H9 (cell line): ENCODE data around the gene MAN1A1. TPM values are rescaled to one million over a fixed set of nuclear protein-coding genes. Genes with fewer than 3 reads are reported as not detected.
A peak's percentile ranks its signal among the peaks of the same experiment; 100 is the strongest.

Experiments used
- DNase-seq: peaks from one replicate; pipeline ENCODE4 v3.0.0-alpha.2; 2017
- H2AFZ ChIP-seq: one replicate; pipeline ENCODE4 v1.6.1; 2013; ENCODE audit warnings: mild to moderate bottlenecking, low read length, control low read depth, moderate library complexity
- H2AK5ac ChIP-seq: 2 replicates; pipeline ENCODE4 v1.6.1; 2013; ENCODE audit warnings: low read length, control low read depth, mixed read lengths; ENCODE audit not compliant: insufficient read length
- H2BK120ac ChIP-seq: one replicate; pipeline ENCODE4 v1.6.1; 2013; ENCODE audit warnings: low read depth, mild to moderate bottlenecking, low read length, control low read depth, inconsistent platforms; ENCODE audit not compliant: poor library complexity, severe bottlenecking
- H2BK12ac ChIP-seq: 2 replicates; pipeline ENCODE4 v1.6.1; 2013; ENCODE audit warnings: low read length, control low read depth, mixed read lengths, low read depth; ENCODE audit not compliant: insufficient read length
- H2BK15ac ChIP-seq: 2 replicates; pipeline ENCODE4 v1.6.1; 2013; ENCODE audit warnings: low read depth, low read length, control low read depth
- H2BK20ac ChIP-seq: one replicate; pipeline ENCODE4 v1.6.1; 2013; ENCODE audit warnings: low read depth, mild to moderate bottlenecking, low read length, control low read depth, inconsistent platforms; ENCODE audit not compliant: poor library complexity, severe bottlenecking
- H2BK5ac ChIP-seq: 2 replicates; pipeline ENCODE4 v1.6.1; 2013; ENCODE audit warnings: low read length, control low read depth, mixed read lengths; ENCODE audit not compliant: insufficient read length
- H3K14ac ChIP-seq: 2 replicates; pipeline ENCODE4 v1.6.1; 2013; ENCODE audit warnings: low read length, control low read depth; ENCODE audit not compliant: insufficient read depth
- H3K18ac ChIP-seq: 2 replicates; pipeline ENCODE4 v1.6.1; 2013; ENCODE audit warnings: low read depth, mild to moderate bottlenecking, mixed read lengths, low read length, control low read depth; ENCODE audit not compliant: insufficient read length
- H3K23ac ChIP-seq: 2 replicates; pipeline ENCODE4 v1.6.1; 2013; ENCODE audit warnings: low read length, control low read depth, mixed read lengths, low read depth; ENCODE audit not compliant: insufficient read length
- H3K23me2 ChIP-seq: 2 replicates; pipeline ENCODE4 v1.6.1; 2013; ENCODE audit warnings: low read depth, mild to moderate bottlenecking, mixed read lengths, low read length, control low read depth; ENCODE audit not compliant: insufficient read length, poor library complexity, severe bottlenecking
- H3K27ac ChIP-seq: 2 replicates; pipeline ENCODE4 v1.5.1; 2013; ENCODE audit warnings: low read length, control low read depth, mixed read lengths, low read depth; ENCODE audit not compliant: insufficient read length
- H3K27me3 ChIP-seq: 2 replicates; pipeline ENCODE4 v1.6.1; 2013; ENCODE audit warnings: low read length, control low read depth, inconsistent platforms; ENCODE audit not compliant: insufficient read depth
- H3K4ac ChIP-seq: 2 replicates; pipeline ENCODE4 v1.6.1; 2013; ENCODE audit warnings: low read depth, mild to moderate bottlenecking, control low read depth, inconsistent platforms, low read length, moderate library complexity
- H3K4me1 ChIP-seq: 2 replicates; pipeline ENCODE4 v1.6.1; 2013; ENCODE audit warnings: low read length, control low read depth, inconsistent platforms; ENCODE audit not compliant: insufficient read depth
- H3K4me2 ChIP-seq: 2 replicates; pipeline ENCODE4 v1.6.1; 2013; ENCODE audit warnings: low read length, control low read depth, mixed read lengths; ENCODE audit not compliant: insufficient read length, insufficient read depth
- H3K56ac ChIP-seq: 2 replicates; pipeline ENCODE4 v1.6.1; 2013; ENCODE audit warnings: low read depth, mild to moderate bottlenecking, mixed read lengths, low read length, control low read depth; ENCODE audit not compliant: insufficient read length
- H3K79me1 ChIP-seq: 2 replicates; pipeline ENCODE4 v1.6.1; 2013; ENCODE audit warnings: low read depth, mild to moderate bottlenecking, moderate library complexity, low read length, control low read depth, inconsistent platforms; ENCODE audit not compliant: insufficient read depth, poor library complexity, severe bottlenecking
- H3K79me2 ChIP-seq: 2 replicates; pipeline ENCODE4 v1.6.1; 2013; ENCODE audit warnings: low read length, control low read depth, inconsistent platforms; ENCODE audit not compliant: insufficient read depth
- H3K9ac ChIP-seq: 2 replicates; pipeline ENCODE4 v1.6.1; 2013; ENCODE audit warnings: low read length, control low read depth, mixed read lengths; ENCODE audit not compliant: insufficient read length; ENCODE audit errors: extremely low read depth
- H3K9me3 ChIP-seq: one replicate; pipeline ENCODE4 v1.6.1; 2013; ENCODE audit warnings: low read depth, low read length, inconsistent platforms; ENCODE audit not compliant: control insufficient read depth
- H3T11ph ChIP-seq: one replicate; pipeline ENCODE4 v1.6.1; 2013; ENCODE audit warnings: mild to moderate bottlenecking, low read length, control low read depth, inconsistent platforms
- H4K20me1 ChIP-seq: one replicate; pipeline ENCODE4 v1.6.1; 2013; ENCODE audit not compliant: control insufficient read depth, insufficient read length, insufficient read depth
- H4K5ac ChIP-seq: 2 replicates; pipeline ENCODE4 v1.6.1; 2013; ENCODE audit warnings: low read depth, mild to moderate bottlenecking, mixed read lengths, low read length, control low read depth; ENCODE audit not compliant: insufficient read length
- H4K8ac ChIP-seq: replicated peaks from 2 replicates; pipeline ENCODE4 v1.6.1; 2013; ENCODE audit warnings: low read length, control low read depth, mixed read lengths, low read depth; ENCODE audit not compliant: insufficient read length
- H4K91ac ChIP-seq: 2 replicates; pipeline ENCODE4 v1.6.1; 2013; ENCODE audit warnings: low read depth, mild to moderate bottlenecking, moderate library complexity, mixed read lengths, low read length, control low read depth; ENCODE audit not compliant: insufficient read length
- H3K27ac Mint-ChIP-seq, 3 experiments: 2 replicates in 2 of 3; 3 replicates in 1 of 3; pipeline ENCODE4 v1.8.0; 2020 to 2021; ENCODE audit warnings: mixed read lengths in 3 of 3, mild to moderate bottlenecking in 1 of 3, moderate library complexity in 1 of 3
- H3K27me3 Mint-ChIP-seq: 2 replicates; pipeline ENCODE4 v1.8.0; 2021; ENCODE audit warnings: low read depth, mild to moderate bottlenecking, moderate library complexity, mixed read lengths
- H3K36me3 Mint-ChIP-seq, 3 experiments: 2 replicates in 2 of 3; 3 replicates in 1 of 3; pipeline ENCODE4 v1.8.0; 2020 to 2021; ENCODE audit warnings: low read depth in 3 of 3, mixed read lengths in 3 of 3; ENCODE audit not compliant: insufficient read depth in 1 of 3
- H3K4me1 Mint-ChIP-seq, 2 experiments: 2 replicates each; pipeline ENCODE4 v1.8.0; 2020; ENCODE audit warnings: mixed read lengths in 2 of 2
- H3K4me3 Mint-ChIP-seq, 2 experiments: 2 replicates in 1 of 2; 3 replicates in 1 of 2; pipeline ENCODE4 v1.8.0; 2020 to 2021; ENCODE audit warnings: mild to moderate bottlenecking in 2 of 2, mixed read lengths in 2 of 2, moderate library complexity in 1 of 2
- H3K9me3 Mint-ChIP-seq, 2 experiments: 2 replicates in 1 of 2; 3 replicates in 1 of 2; pipeline ENCODE4 v1.8.0; 2020; ENCODE audit warnings: mild to moderate bottlenecking in 2 of 2, mixed read lengths in 2 of 2, moderate library complexity in 1 of 2
- WGBS: extraction: QIAGEN DNeasy Blood & Tissue Kit; methylation state at CpG from one replicate; pipeline ENCODE4 v1.1.7; 2013; ENCODE audit warnings: missing lambda C conversion rate, low lambda C conversion rate, mixed read lengths; ENCODE audit not compliant: insufficient read length; ENCODE audit errors: extremely low coverage; 5-methylcytosine and 5-hydroxymethylcytosine counted together
- total RNA-seq: library from RNA; stranded (reverse); gene quantifications from 2 replicates; pipeline ENCODE4 v1.2.1, GENCODE V29; 2021
- TF ChIP-seq, protein P1 (sequence below): fragments of 200-600 bp; sonication (generic); conservative IDR thresholded peaks from 3 replicates; pipeline ENCODE4 v1.8.0; 2021; ENCODE audit warnings: antibody characterized with exemption, mild to moderate bottlenecking

Gene MAN1A1
- total RNA-seq, 1 experiment from 2014 or later = 1.6 TPM

GRCh38 chr6:119161438-119161837, 188.1 kb downstream of the MAN1A1 start:
- Mint-ChIP-seq H3K9me3 (no peaks in the 10 kb centered on the region), H3K27ac (peak overlapping the region in 1 of 3 experiments; percentile 76; a peak in 1 of 7 replicates), H3K4me1 (no peaks in the 10 kb centered on the region), H3K4me3 (no peak overlapping the region), H3K36me3 (no peaks in the 10 kb centered on the region), H3K27me3 (no peaks in the 10 kb centered on the region; the same call in 1 of the 2 replicates)
- no peaks in the 10 kb centered on the region for H4K20me1 ChIP-seq
- H3K56ac ChIP-seq = no peak overlapping the region
- no peak overlapping the region for H3K9ac ChIP-seq
- WGBS = no CpG with 5 or more reads among the region's 4 CpGs
- H3K4me1 ChIP-seq = no peaks in the 10 kb centered on the region
- H4K8ac ChIP-seq = no peak overlapping the region
- H2AK5ac ChIP-seq = no peak overlapping the region
- H3K9me3 ChIP-seq = no peaks in the 10 kb centered on the region
- TF ChIP-seq, protein P1, sequence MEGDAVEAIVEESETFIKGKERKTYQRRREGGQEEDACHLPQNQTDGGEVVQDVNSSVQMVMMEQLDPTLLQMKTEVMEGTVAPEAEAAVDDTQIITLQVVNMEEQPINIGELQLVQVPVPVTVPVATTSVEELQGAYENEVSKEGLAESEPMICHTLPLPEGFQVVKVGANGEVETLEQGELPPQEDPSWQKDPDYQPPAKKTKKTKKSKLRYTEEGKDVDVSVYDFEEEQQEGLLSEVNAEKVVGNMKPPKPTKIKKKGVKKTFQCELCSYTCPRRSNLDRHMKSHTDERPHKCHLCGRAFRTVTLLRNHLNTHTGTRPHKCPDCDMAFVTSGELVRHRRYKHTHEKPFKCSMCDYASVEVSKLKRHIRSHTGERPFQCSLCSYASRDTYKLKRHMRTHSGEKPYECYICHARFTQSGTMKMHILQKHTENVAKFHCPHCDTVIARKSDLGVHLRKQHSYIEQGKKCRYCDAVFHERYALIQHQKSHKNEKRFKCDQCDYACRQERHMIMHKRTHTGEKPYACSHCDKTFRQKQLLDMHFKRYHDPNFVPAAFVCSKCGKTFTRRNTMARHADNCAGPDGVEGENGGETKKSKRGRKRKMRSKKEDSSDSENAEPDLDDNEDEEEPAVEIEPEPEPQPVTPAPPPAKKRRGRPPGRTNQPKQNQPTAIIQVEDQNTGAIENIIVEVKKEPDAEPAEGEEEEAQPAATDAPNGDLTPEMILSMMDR = no peak
- no peak overlapping the region for H2BK20ac ChIP-seq
- no peak overlapping the region for H3K23ac ChIP-seq
- H2BK12ac ChIP-seq = no peak overlapping the region
- H3K4ac ChIP-seq = no peak overlapping the region
- no peaks in the 10 kb centered on the region for H3K23me2 ChIP-seq
- no peak overlapping the region for H3K14ac ChIP-seq
- no peak overlapping the region for H2BK5ac ChIP-seq
- no peak overlapping the region for H2BK15ac ChIP-seq
- no peaks in the 10 kb centered on the region for H3K27me3 ChIP-seq
- H4K91ac ChIP-seq = no peak overlapping the region
- H3K18ac ChIP-seq = no peak overlapping the region
- H3K79me1 ChIP-seq = no peaks in the 10 kb centered on the region
- no peaks in the 10 kb centered on the region for H3K79me2 ChIP-seq
- no peak overlapping the region for H3K27ac ChIP-seq
- no peak overlapping the region for H2BK120ac ChIP-seq
- no peak overlapping the region for H4K5ac ChIP-seq
- no peak overlapping the region for H3K4me2 ChIP-seq
- no peak for DNase-seq
- no peak overlapping the region for H3T11ph ChIP-seq
- no peak overlapping the region for H2AFZ ChIP-seq
